Measurements from ENCODE around the gene DDX59.

The DDX59 gene

DNA sequence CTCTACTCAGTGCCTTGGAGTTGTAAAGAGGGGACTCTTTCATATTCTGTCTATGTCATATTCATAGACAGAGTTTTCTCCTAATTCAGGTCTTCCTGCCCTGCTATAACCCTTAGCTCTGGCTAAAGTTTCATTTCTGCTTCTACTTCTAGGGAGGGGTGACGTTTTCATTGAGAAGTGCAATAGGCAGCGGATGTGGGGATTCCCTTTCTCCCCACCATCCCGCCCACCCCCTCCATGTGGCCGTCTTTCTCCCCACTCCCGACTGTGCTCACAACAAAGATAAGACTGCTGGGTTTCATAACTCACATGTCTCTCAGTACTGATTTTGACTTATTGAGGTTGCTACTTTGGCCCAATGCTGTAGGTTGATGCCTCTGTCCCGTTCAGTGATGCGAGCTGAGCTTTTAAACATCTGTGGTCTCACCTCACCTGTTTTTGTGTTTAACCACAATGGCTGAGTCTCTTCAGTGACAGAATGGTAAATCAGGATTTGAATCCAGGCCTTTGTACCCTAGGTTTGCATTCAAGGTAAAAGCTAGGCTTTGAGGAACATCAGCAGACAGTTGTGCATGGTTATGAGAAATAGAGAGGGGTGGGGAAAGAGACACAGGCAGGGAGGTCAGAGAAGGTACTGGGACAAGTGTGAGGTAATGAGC, 41.4 kb downstream of the DDX59 start:
- no peak for DNase-seq

DNA sequence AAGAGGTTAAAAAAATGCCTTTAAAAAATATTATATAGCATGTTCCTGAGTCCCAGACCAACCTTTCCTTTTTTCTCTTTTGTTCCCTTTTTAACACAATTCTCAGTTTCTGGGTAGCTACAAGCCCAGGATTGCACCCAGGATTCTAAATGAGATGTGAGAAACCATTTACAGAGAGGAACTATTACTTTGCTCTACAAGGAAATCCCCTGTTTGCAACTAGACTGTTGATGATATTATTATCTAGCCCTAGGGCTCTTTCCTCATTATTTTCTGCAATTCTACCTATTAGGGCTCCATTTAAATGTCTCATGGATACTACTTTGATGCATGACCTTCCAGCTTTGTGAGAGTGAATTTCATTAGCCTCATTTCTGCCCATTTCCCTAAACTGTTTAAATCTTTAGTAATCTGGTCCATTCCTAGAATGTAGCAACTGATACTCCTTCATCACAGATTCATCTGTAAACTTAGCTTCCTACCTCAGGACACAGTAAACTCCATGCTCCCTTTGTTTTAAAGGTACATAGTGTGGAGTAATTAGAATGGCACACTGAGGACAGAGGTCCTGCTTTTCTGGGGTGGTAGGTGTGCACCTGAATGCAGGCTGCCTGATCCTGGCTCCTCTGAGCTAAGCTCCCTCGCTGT, 42.0 kb downstream of the DDX59 start:
- no peak for DNase-seq

DNA sequence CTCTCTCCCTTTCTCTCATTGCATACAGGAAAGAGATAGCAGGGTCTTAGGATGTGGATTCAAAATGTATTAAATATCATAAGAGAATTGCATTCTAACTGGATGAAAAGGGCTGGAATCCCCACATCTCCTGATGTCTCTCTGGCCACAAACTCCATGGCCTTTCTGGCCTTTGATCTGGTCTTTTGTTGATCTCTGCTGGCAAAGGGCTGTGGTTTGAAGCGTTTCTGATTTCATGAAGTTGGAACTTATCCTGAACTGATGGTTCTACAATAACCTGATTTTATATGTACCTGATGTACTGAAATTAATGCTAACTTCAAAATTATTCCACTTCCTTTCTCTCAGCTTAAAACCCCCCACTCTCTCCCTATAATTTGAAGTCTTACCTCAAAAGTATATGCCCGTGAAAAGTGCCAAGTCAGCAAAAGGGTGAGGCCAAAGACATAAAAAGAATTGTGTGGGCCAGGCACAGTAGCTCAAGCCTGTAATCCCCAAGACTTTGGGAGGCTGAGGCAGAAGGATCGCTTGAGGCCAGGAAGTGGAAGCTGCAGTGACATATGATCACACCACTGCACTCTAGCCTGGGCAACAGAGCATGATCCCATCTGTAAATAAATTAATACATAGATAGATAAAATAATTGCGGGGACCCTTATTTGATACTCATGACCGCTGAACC, 42.7 kb downstream of the DDX59 start:
- DNase-seq: no peak

DNA sequence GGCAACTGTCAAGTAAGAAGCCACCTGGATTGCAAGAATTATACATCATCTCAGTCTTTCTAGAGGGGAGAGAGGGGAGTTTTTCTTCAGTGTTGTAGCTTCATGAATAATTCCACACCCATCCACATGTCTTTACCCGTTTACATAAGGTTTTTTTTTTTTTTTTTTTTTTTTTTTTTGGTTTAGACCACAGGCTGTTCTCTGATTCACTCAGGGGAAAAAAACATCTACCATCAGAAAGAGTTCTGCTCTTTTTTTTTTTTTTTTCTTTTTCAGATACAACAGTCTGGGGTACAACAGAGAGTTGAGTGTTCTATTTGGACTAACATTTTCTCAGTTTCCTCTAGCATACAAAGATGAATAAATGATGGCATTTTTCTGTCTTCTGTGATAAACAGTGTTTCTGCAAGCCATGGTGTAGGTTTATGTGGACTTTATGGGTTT, 44.3 kb downstream of the DDX59 start:
- no peak for DNase-seq

DNA sequence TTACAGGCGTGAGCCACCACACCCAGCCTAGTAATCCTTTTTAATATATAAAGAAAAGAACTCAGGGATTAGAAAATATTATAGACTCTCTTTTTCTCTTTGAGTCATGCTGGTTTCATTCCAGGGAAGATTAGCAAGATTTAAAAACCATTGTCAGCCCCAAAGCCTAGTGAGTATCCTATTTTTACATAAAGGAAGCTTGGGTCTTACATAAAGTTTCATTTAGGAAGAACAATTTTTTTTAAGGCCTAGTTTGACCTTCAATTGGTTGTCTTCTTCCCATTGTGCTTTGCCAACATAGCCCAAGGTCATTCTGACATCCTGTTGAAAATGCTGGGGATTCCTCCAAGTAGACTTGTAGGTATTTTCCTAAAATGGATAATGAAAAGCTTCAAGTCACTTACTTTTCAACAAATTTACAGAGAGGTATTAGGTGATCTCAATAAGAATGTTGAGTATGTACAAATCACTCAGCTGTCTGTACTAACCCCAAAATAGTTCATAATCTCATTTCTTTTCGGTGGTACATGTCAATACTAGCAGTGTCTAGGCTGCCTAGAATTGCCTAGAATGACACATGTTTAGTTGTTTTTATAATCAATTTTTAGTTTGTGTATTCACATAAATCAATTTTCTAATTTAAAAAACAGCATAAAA, 44.9 kb downstream of the DDX59 start:
- DNase-seq: no peak

DNA sequence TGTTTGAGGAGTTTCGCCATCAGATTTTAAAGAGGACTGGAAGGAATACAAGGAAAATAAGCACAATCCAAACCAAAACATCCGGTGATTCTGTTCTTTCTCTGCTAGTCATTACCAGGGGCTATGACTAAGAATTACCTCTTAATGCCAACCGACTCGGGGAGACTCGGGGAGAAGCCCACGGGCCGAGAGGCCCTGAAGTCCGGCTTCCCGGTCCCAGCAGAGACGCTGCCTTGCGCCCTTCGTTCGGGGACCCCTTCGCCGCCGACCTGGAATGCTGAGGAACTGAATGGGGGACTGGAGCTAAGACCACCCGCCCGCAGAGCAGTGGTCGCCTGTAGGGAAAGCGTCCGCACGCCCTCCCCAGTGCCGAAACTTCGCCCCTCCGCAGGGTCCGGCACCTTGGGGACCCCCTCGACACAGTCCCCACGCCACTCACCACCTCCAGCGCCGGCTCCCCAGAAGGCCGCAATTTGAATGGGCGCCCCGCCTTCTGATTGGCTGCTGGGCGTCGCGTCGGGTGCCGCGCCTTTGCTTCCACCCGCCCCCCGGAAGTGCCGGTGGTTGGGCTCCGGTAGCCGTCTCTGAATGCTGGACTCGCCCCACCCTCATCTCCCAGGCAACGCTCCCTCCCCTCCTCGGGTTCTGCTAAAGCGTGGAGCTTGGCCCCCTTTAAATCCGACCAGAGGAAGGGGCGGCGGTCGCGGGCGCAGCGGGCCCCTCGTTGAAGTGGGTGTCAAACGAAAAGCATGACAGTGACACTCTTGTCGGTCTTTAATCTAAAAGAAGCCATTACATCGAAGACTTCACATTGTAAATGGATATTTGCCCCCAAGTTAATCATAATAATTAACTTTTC, 49.2 kb downstream of the DDX59 start, which contains the start of gene KIF14:
KIF14 (minus strand) TSS at position 479 of the 859 bp plus-strand sequence. CDS start 2,028 bp downstream, outside the sequence.
- DNase-seq: peak; percentile 70 to 74

DNA sequence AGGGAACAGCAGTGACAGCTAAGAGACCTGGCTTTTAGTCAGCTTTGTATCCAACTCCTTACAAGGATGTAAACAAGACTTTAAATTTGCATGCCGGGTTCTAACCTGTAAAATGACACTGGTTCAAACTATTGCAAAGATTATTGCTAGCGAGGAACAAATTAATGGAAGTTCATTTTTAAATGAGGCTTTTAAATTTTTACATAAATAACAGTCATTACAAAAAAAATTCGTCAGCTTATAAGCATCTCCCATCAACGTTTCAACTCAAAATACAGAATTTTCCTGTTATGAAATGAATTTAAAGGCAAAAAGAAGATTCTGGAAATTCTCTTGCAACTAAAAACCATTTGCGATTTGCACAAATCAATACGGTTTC, 49.8 kb downstream of the DDX59 start:
- DNase-seq: no peak

DNA sequence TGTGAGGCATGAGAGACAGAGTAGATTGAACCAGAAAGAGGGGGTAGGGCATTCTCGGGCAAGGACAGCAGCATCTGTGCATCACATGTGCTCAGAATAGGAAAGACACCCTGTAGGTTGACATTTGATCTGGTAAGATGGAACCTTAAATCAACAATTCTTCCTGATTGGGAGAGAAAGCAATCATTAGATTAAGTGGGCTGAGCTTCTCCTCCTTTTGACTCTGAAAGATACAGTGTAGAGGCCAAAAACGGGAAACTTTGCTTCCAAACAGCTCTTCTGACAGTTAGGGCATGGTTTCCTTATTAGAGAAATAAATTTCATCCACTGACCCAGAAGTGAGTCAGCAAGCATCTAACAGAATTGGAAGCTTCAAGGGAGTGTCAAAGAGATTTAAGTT, 58.9 kb downstream of the DDX59 start:
- DNase-seq: no peak

DNA sequence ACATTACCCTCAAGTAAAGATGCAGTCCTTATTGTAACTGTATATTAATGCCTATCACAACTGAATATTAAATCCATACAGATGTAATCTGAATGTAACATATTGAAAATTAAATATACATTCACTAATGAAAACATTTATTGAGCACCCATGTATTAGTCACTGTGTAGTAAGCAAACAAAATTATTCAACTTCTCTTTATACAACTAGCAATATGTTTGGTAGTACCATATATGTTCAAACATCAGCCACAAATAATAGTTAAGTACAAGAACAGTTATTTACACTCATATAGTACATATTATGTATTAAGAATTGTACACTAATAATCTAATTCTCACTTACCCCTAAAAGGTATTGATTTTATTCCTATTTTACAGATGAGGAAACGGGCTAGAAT, 67.1 kb downstream of the DDX59 start:
- DNase-seq: no peak
